UCSD-AML1 (cell line): ENCODE data around the gene EPS8L1.
"Not testable (repeated sequence)": the region's sequence is repeated elsewhere in the genome, so short reads cannot be mapped to it uniquely, and the experiment has no call there.

Source experiments
- DNase-seq: peaks from one replicate; lab custom pipeline; 2025; ENCODE audit not compliant: unreplicated experiment; lab: John Stamatoyannopoulos, UW

EPS8L1 gene

GRCh38 chr19:55075371-55075998, at the start of gene EPS8L1:
EPS8L1 (plus strand) TSS chr19:55075869; CDS start chr19:55076445, 576 bp downstream.
- no peak for DNase-seq

GRCh38 chr19:55027140-55027471, 48.6 kb upstream of the EPS8L1 start:
- DNase-seq = not testable (repeated sequence)

GRCh38 chr19:55027472-55028337, 48.0 kb upstream of the EPS8L1 start:
- no peak for DNase-seq

- no peak for DNase-seq
Measured at GRCh38 chr19:55028757-55029156, 46.9 kb upstream of the EPS8L1 start.

GRCh38 chr19:55031178-55031577, 44.5 kb upstream of the EPS8L1 start:
- no peak for DNase-seq

- no peak for DNase-seq
Measured at GRCh38 chr19:55032170-55032800, 43.4 kb upstream of the EPS8L1 start.

GRCh38 chr19:55032976-55033643, 42.6 kb upstream of the EPS8L1 start:
- DNase-seq = not testable (repeated sequence)

GRCh38 chr19:55034751-55035150, 40.9 kb upstream of the EPS8L1 start:
- DNase-seq = no peak

- no peak for DNase-seq
Measured at GRCh38 chr19:55036058-55036457, 39.6 kb upstream of the EPS8L1 start.

- DNase-seq = not testable (repeated sequence)
Measured at GRCh38 chr19:55037603-55038002, 38.1 kb upstream of the EPS8L1 start.

GRCh38 chr19:55040654-55041053, 35.0 kb upstream of the EPS8L1 start:
- not testable (repeated sequence) for DNase-seq

- DNase-seq = no peak
Measured at GRCh38 chr19:55041244-55041626, 34.4 kb upstream of the EPS8L1 start.

GRCh38 chr19:55041627-55042343, 33.9 kb upstream of the EPS8L1 start:
- peak; percentile 89 for DNase-seq

- DNase-seq = no peak
Measured at GRCh38 chr19:55042344-55042678, 33.4 kb upstream of the EPS8L1 start.

GRCh38 chr19:55042688-55043087, 33.0 kb upstream of the EPS8L1 start:
- DNase-seq = no peak

GRCh38 chr19:55044286-55044685, 31.4 kb upstream of the EPS8L1 start:
- DNase-seq = no peak

GRCh38 chr19:55044771-55045716, 30.6 kb upstream of the EPS8L1 start:
- DNase-seq = no peak

- no peak for DNase-seq
Measured at GRCh38 chr19:55046975-55047622, 28.6 kb upstream of the EPS8L1 start.

- DNase-seq = no peak
Measured at GRCh38 chr19:55047951-55048350, 27.7 kb upstream of the EPS8L1 start.
